GM10248 (cell line): ENCODE results near the gene TTC9C.
"Not testable (repeated sequence)": the region's sequence is repeated elsewhere in the genome, so short reads cannot be mapped to it uniquely, and the experiment has no call there.

Experiments
- CTCF ChIA-PET: fragments of 300-600 bp; sonication (Branson Sonifier 250); formaldehyde crosslinking; extraction: SDS; loops from one replicate; lab custom pipeline; 2021; ENCODE audit warnings: antibody characterized with exemption; lab: Yijun Ruan, JAX
- POLR2A ChIA-PET: fragments of 350-650 bp; sonication (Branson Sonifier 250); formaldehyde crosslinking; extraction: SDS; loops from one replicate; lab custom pipeline; 2020; ENCODE audit warnings: antibody characterized with exemption; lab: Yijun Ruan, JAX
- DNase-seq: peaks from one replicate; pipeline ENCODE4 v3.0.0; 2012; ENCODE audit errors: extremely low spot score
- TF ChIP-seq, protein P1 (sequence below): IDR thresholded peaks from 2 replicates; pipeline ENCODE4 v1.5.1; 2012; ENCODE audit warnings: mild to moderate bottlenecking, low read depth; ENCODE audit errors: extremely low read depth, missing control alignments, control extremely low read depth

The TTC9C gene

DNA sequence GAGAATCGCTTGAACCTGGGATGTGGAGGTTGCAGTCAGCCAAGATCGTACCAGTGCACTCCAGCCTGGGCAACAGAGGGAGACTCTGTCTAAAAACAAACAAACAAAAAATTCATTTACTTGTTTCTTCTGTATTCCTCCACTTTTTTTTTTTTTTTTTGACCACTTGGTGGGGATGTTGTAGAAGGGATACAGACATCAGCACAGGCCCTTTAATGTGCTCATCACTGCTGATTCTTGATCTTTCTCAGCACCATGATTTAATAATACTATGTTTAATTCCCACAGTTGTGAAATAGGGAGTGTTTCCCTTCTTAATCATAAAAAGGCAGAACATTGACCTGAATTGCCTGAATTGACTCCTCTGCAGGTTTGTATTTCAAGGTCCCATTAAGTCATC is 4.5 kb downstream of the TTC9C start:
- POLR2A ChIA-PET: no interaction called here

GRCh38 chr11:62737196-62737595 is 8.9 kb downstream of the TTC9C start:
- DNase-seq: no peak
- ChIA-PET POLR2A (no interaction called here), CTCF (interaction anchor here (1.1 to 1.7 kb wide), 3 partner anchors 11 to 125 kb away, joined by 3 to 5 read pairs (median 3); no protein-coding TSS in a partner anchor)
- TF ChIP-seq, protein P1, sequence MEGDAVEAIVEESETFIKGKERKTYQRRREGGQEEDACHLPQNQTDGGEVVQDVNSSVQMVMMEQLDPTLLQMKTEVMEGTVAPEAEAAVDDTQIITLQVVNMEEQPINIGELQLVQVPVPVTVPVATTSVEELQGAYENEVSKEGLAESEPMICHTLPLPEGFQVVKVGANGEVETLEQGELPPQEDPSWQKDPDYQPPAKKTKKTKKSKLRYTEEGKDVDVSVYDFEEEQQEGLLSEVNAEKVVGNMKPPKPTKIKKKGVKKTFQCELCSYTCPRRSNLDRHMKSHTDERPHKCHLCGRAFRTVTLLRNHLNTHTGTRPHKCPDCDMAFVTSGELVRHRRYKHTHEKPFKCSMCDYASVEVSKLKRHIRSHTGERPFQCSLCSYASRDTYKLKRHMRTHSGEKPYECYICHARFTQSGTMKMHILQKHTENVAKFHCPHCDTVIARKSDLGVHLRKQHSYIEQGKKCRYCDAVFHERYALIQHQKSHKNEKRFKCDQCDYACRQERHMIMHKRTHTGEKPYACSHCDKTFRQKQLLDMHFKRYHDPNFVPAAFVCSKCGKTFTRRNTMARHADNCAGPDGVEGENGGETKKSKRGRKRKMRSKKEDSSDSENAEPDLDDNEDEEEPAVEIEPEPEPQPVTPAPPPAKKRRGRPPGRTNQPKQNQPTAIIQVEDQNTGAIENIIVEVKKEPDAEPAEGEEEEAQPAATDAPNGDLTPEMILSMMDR: no peak

More for the DNA sequence above, 4.5 kb downstream of the TTC9C start:
- CTCF ChIA-PET: no interaction called here
- TF ChIP-seq, protein P1: no peak
- no peak for DNase-seq

DNA sequence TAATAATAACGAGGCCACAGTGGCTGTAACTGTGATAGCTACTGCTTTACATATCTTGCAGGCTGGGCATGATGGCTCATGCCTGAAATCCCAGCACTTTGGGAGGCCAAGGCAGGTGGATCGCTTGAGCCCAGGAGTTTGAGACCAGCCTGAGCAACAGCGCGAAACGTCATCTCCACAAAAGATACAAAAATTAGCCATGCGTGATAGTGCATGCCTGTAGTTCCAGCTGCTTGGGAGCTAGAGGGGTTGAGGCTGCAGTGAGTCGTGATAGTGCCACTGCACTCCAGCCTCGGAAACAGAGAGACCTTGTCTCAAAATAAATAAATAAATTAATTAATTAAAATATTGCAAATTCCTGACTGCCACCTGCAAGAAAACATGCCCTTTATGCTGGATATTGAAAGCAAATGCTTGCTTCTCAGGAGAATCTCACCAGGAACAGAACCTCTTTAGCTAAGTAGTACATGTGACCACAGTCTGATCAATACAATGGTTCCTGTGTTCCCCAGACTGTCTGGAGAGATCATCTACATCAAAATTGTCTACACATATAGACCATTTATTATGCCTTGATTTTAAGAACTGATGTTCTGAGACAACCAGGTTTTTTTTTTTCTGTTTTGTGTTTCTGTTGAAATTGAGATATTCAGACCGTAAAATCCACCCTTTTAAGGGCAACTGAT is 19.3 kb downstream of the TTC9C start:
- DNase-seq: no peak
- ChIA-PET POLR2A (interaction anchor here (0.6 kb wide), 1 partner anchor 19 kb away, joined by 4 read pairs; the partner anchor contains the start of gene TTC9C), CTCF (interaction anchor here (0.7 to 1.3 kb wide), 3 partner anchors 10 to 39 kb away, joined by 3 to 4 read pairs (median 3); no protein-coding TSS in a partner anchor)
- TF ChIP-seq, protein P1: no peak

- DNase-seq, POLR2A ChIA-PET: not testable (repeated sequence)
- CTCF ChIA-PET: interaction anchor here (1.2 to 1.7 kb wide), 2 partner anchors 8 to 20 kb away, joined by 3 to 4 read pairs; no protein-coding TSS in a partner anchor
Observed at GRCh38 chr11:62749931-62750330, 21.6 kb downstream of the TTC9C start.

DNA sequence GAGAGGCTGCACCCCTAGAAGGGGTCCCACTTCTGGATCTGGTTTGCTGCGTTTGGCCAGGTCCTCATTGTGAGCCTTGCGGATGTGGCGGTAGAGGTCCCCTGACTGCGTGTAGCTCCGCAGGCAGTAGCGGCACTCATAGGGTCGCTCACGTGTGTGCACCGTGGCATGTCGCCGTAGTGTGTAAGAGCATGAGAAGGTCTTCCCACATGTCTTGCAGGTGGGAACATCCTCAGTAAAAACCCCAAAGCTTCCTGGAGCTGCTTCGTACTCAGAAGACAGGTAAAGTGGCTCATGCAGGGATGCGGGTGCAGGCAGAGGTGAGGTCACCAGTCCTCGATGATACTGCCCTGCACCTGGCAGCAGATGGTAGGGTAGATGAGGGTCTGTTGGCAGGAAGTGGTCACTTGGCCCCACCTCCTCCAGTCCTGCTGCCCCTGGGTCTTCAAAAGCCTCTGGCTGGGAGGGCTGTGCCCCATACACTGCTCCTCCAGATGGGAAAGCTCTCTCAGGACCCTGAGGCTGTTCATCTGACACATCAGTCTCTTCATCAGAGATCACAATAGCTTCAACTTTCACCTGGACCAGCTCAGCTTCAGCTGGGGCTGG is 24.0 kb downstream of the TTC9C start:
- DNase-seq: no peak
- POLR2A ChIA-PET: interaction anchor here (0.5 to 2.6 kb wide), 2 partner anchors 78 to 88 kb away, joined by 3 to 27 read pairs; partner anchors contain the start of gene WDR74
- CTCF ChIA-PET: interaction anchor here (0.9 to 5.5 kb wide), 7 partner anchors 10 to 57 kb away, joined by 3 to 46 read pairs (median 8); partner anchors contain the start of genes POLR2G, TAF6L and TMEM179B
- TF ChIP-seq, protein P1: no peak

DNA sequence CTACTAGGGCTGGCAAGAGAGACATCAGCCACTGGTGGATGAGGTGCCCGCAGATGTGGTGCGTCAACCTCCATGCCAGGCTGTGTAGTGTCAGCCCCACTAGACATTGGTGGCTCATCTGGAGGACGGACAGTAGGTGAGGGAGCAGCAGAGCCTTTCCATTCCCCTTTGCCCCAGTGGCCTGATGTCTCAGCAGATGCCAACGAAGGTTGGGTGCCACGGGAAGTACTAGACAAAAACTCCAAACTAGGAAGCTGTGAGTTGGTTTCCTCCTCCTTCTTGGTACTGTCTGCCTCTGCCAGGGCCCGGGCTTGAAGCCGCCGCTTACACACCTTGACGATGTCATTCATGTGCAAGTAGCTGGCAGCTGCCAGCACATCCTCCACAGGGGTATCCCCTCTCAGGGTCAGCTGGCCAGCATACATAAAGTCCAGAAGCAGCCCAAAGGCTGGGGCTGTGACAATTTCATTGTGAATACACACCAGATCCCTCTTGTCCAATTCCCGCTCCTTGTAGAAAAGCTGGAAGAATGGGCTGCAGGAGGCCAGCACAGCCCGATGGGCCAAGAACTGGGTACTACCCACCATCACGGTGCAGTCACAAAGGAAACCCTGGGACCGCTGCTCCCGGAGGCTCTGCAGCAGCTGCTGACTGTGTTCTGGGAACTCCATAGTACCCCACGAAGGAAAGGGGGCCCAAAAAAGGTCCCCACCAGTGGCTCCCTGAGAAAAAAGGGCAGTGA is 24.9 kb downstream of the TTC9C start:
- ChIA-PET POLR2A (interaction anchor here (0.5 to 2.6 kb wide), 17 partner anchors 9 to 179 kb away, joined by 3 to 27 read pairs (median 6); partner anchors contain the start of genes C11orf98, CSKMT, EEF1G and HNRNPUL2), CTCF (interaction anchor here (0.8 to 5.5 kb wide), 14 partner anchors 9 to 328 kb away, joined by 3 to 46 read pairs (median 6); partner anchors contain the start of genes HNRNPUL2, POLR2G, SLC3A2 and TAF6L)
- DNase-seq: no peak
- TF ChIP-seq, protein P1: no peak
